SK-N-SH treated with all-trans-retinoic acid at 6 μM for 48 hours (cell line): ENCODE results near the gene PRKAG2.

ENCODE experiments used
- ISL1 ChIP-seq: fragments of 250-450 bp; sonication (Bioruptor Pico); IDR thresholded peaks from 2 replicates; pipeline ENCODE4 v2.1.2; 2022; ENCODE audit warnings: mild to moderate bottlenecking, moderate library complexity
- PATZ1 ChIP-seq: fragments of 250-450 bp; sonication (Bioruptor Pico); IDR thresholded peaks from 2 replicates; pipeline ENCODE4 v1.8.0; 2020; ENCODE audit warnings: mild to moderate bottlenecking, moderate library complexity, borderline replicate concordance
- ZFP3 ChIP-seq: fragments of 250-450 bp; sonication (Bioruptor Pico); IDR thresholded peaks from 2 replicates; pipeline ENCODE4 v1.5.0; 2020; ENCODE audit warnings: mild to moderate bottlenecking, moderate library complexity
- ZNF565 ChIP-seq: fragments of 450-650 bp; formaldehyde crosslinking; conservative IDR thresholded peaks from 2 replicates; pipeline ENCODE4 v1.5.0; 2020; ENCODE audit warnings: low read depth, mild to moderate bottlenecking, moderate library complexity

- no peak for TF ChIP-seq ZFP3 (CRISPR knock-in tag)
- TF ChIP-seq PATZ1 (CRISPR knock-in tag) = no peak
- no peak for TF ChIP-seq ISL1 (CRISPR knock-in tag)
- no peak for TF ChIP-seq ZNF565 (CRISPR knock-in tag)
These were observed 59.6 kb downstream of the PRKAG2 start for GRCh38 chr7:151817315-151817690.
